OCI-LY1 (cell line): Measurements from ENCODE around the gene PTPRD.

Experiments
- H2AFZ ChIP-seq: fragments of 200-600 bp; sonication (generic), shearing (Covaris generic); 2 replicates; pipeline ENCODE4 v1.6.0; 2014; ENCODE audit warnings: antibody characterized with exemption, mild to moderate bottlenecking, low read length
- H3F3A ChIP-seq: fragments of 200-600 bp; sonication (generic), shearing (Covaris generic); 2 replicates; pipeline ENCODE4 v1.6.0; 2014; ENCODE audit warnings: mild to moderate bottlenecking, antibody characterized with exemption, low read length, moderate library complexity; ENCODE audit not compliant: insufficient read depth
- H3K27ac ChIP-seq: fragments of 200-600 bp; sonication (generic); 2 replicates; pipeline ENCODE4 v1.5.1; 2014; ENCODE audit warnings: low read length, mixed run types, mild to moderate bottlenecking, low read depth; ENCODE audit not compliant: poor library complexity, severe bottlenecking
- H3K27me3 ChIP-seq: fragments of 200-600 bp; sonication (generic); 2 replicates; pipeline ENCODE4 v1.6.0; 2014; ENCODE audit warnings: antibody characterized with exemption, mild to moderate bottlenecking, low read length, moderate library complexity; ENCODE audit not compliant: insufficient read depth
- H3K36me3 ChIP-seq: fragments of 200-600 bp; sonication (generic); 2 replicates; pipeline ENCODE4 v1.6.1; 2014; ENCODE audit warnings: mild to moderate bottlenecking, antibody characterized with exemption, low read length, moderate library complexity, mixed read lengths; ENCODE audit not compliant: insufficient read depth
- H3K4me1 ChIP-seq: fragments of 200-600 bp; sonication (generic); 2 replicates; pipeline ENCODE4 v1.5.1; 2014; ENCODE audit warnings: mild to moderate bottlenecking, low read length, moderate library complexity; ENCODE audit not compliant: insufficient read depth, severe bottlenecking
- H3K4me2 ChIP-seq: fragments of 200-600 bp; sonication (generic), shearing (Covaris generic); 2 replicates; pipeline ENCODE4 v1.6.1; 2014; ENCODE audit warnings: low read length
- H3K4me3 ChIP-seq: fragments of 200-600 bp; sonication (generic); 2 replicates; pipeline ENCODE4 v1.5.1; 2014; ENCODE audit warnings: low read length, low read depth, mild to moderate bottlenecking, mixed read lengths; ENCODE audit not compliant: poor library complexity, severe bottlenecking
- H3K79me2 ChIP-seq: fragments of 200-600 bp; shearing (Covaris generic); 2 replicates; pipeline ENCODE4 v1.6.1; 2016; ENCODE audit warnings: mixed run types, low read length, mixed read lengths; ENCODE audit not compliant: insufficient read depth
- H3K9ac ChIP-seq: fragments of 200-600 bp; sonication (generic), shearing (Covaris generic); 2 replicates; pipeline ENCODE4 v1.6.1; 2014; ENCODE audit warnings: mild to moderate bottlenecking, low read length, mixed read lengths
- H3K9me2 ChIP-seq: fragments of 200-600 bp; sonication (generic), shearing (Covaris generic); 2 replicates; pipeline ENCODE4 v1.6.1; 2014; ENCODE audit warnings: low read depth, mild to moderate bottlenecking, low read length, mixed read lengths
- H3K9me3 ChIP-seq: fragments of 200-600 bp; shearing (Covaris generic); 2 replicates; pipeline ENCODE4 v1.6.1; 2014; ENCODE audit warnings: low read length, mixed read lengths
- H4K20me1 ChIP-seq: fragments of 200-600 bp; sonication (generic), shearing (Covaris generic); 2 replicates; pipeline ENCODE4 v1.6.0; 2016; ENCODE audit warnings: mild to moderate bottlenecking, low read length; ENCODE audit not compliant: insufficient read depth
- CTCF ChIP-seq: fragments of 200-600 bp; sonication (generic), shearing (Covaris generic); IDR thresholded peaks from 2 replicates; pipeline ENCODE4 v1.5.1; 2017; ENCODE audit warnings: mild to moderate bottlenecking, antibody characterized with exemption, low read length, moderate library complexity, mixed read lengths
- EZH2 ChIP-seq: fragments of 200-600 bp; sonication (generic), shearing (Covaris generic); IDR thresholded peaks from 2 replicates; pipeline ENCODE4 v1.8.0; 2017; ENCODE audit warnings: borderline replicate concordance, mixed run types, mild to moderate bottlenecking, antibody characterized with exemption, low read length, moderate library complexity, mixed read lengths

The PTPRD gene

GRCh38 chr9:8871796-8872445 is 1740.9 kb downstream of the PTPRD start:
- Histone ChIP-seq H3K4me3 (no peak overlapping the region), H3K27ac (no peak overlapping the region), H3K4me1 (no peaks in the 10 kb centered on the region), H3K9me3 (no peaks in the 10 kb centered on the region), H3K27me3 (no peaks in the 10 kb centered on the region), H3K9ac (no peak overlapping the region), H3K36me3 (no peaks in the 10 kb centered on the region), H3F3A (no peaks in the 10 kb centered on the region), H4K20me1 (no peaks in the 10 kb centered on the region), H3K9me2 (no peaks in the 10 kb centered on the region), H3K79me2 (no peaks in the 10 kb centered on the region), H3K4me2 (no peak overlapping the region), H2AFZ (no peak overlapping the region)
- TF ChIP-seq EZH2 = no peak
- no peak for TF ChIP-seq CTCF

GRCh38 chr9:8871396-8871795 is 1741.4 kb downstream of the PTPRD start:
- H3K4me3 ChIP-seq = no peak overlapping the region
- H3K27ac ChIP-seq = no peak overlapping the region
- no peaks in the 10 kb centered on the region for H3K4me1 ChIP-seq
- no peak overlapping the region for H3K9ac ChIP-seq
- H3K4me2 ChIP-seq = no peak overlapping the region
- H3K36me3 ChIP-seq = no peaks in the 10 kb centered on the region
- H3F3A ChIP-seq = no peaks in the 10 kb centered on the region
- H4K20me1 ChIP-seq = no peaks in the 10 kb centered on the region
- no peaks in the 10 kb centered on the region for H3K79me2 ChIP-seq
- no peak for TF ChIP-seq EZH2
- no peak overlapping the region for H2AFZ ChIP-seq
- H3K9me3 ChIP-seq = no peaks in the 10 kb centered on the region
- no peaks in the 10 kb centered on the region for H3K27me3 ChIP-seq
- no peaks in the 10 kb centered on the region for H3K9me2 ChIP-seq

GRCh38 chr9:8869812-8870211 is 1743.0 kb downstream of the PTPRD start:
- Histone ChIP-seq H3K9me3 (no peaks in the 10 kb centered on the region), H3K9me2 (no peaks in the 10 kb centered on the region), H2AFZ (no peak overlapping the region), H3K79me2 (no peaks in the 10 kb centered on the region), H3K4me3 (no peak overlapping the region), H3K27me3 (no peaks in the 10 kb centered on the region), H4K20me1 (no peaks in the 10 kb centered on the region), H3K9ac (no peak overlapping the region), H3K36me3 (no peaks in the 10 kb centered on the region), H3F3A (no peaks in the 10 kb centered on the region), H3K4me2 (no peak overlapping the region), H3K4me1 (no peaks in the 10 kb centered on the region), H3K27ac (no peak overlapping the region)
- TF ChIP-seq CTCF (no peak), EZH2 (no peak)

- Histone ChIP-seq H3K27ac (no peak overlapping the region), H3K4me3 (no peak overlapping the region), H2AFZ (no peak overlapping the region), H3K9me2 (no peaks in the 10 kb centered on the region), H3K36me3 (no peaks in the 10 kb centered on the region), H3K4me2 (no peak overlapping the region), H3K79me2 (no peaks in the 10 kb centered on the region), H3K9ac (no peak overlapping the region), H4K20me1 (no peaks in the 10 kb centered on the region), H3K27me3 (no peaks in the 10 kb centered on the region), H3K9me3 (no peaks in the 10 kb centered on the region), H3K4me1 (no peaks in the 10 kb centered on the region), H3F3A (no peaks in the 10 kb centered on the region)
- no peak for TF ChIP-seq CTCF
- TF ChIP-seq EZH2 = no peak
These were observed 1744.2 kb downstream of the PTPRD start for GRCh38 chr9:8868632-8869031.
